ENCODE data around the gene CAMK1D.
"Not testable (repeated sequence)": the region's sequence is repeated elsewhere in the genome, so short reads cannot be mapped to it uniquely, and the experiment has no call there.

The CAMK1D gene

GRCh38 chr10:12852687-12853086 is 503.3 kb downstream of the CAMK1D start:
- Histone ChIP-seq H3K4me1 (peaks cover 39% of the 10 kb centered on the region), H3K9me3 (peaks cover 5% of the 10 kb centered on the region; the same call in 1 of the 2 replicates), H3K9ac (no peak overlapping the region), H3K27ac (no peak overlapping the region), H3K4me3 (no peak overlapping the region), H4K20me1 (no peaks in the 10 kb centered on the region), H3K36me3 (no peaks in the 10 kb centered on the region), H3K27me3 (no peaks in the 10 kb centered on the region), H3K4me2 (peak overlapping the region; percentile 50)
- no peak for TF ChIP-seq Cebpa-rat (IDR thresholded peaks at IDR 0.05)

DNA sequence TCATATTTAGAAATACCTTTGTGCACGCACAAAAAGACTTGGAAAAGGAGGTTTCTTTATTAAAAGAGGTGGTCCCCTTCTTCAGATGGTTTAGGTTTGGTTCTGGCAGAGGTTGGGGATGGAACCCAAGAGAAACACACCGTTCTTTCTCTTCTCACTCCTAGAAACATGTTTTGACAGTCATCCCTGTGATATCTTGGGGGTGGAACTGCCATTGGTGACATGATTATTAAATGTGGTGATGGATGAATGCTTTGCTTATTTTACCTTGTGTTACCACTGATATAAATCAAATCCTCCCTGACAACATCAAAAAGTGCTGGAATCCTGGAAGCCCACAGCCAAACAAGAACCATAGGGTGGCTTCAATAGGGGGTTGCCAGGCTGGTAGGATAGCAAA is 505.6 kb downstream of the CAMK1D start:
- Histone ChIP-seq H3K36me3 (no peaks in the 10 kb centered on the region), H3K27me3 (no peaks in the 10 kb centered on the region), H3K9ac (no peak overlapping the region), H3K4me3 (no peak overlapping the region), H3K9me3 (peaks cover 5% of the 10 kb centered on the region; the same call in 1 of the 2 replicates), H3K27ac (no peak overlapping the region), H3K4me1 (peaks cover 17% of the 10 kb centered on the region), H4K20me1 (no peaks in the 10 kb centered on the region), H3K4me2 (no peak overlapping the region)
- TF ChIP-seq Cebpa-rat (IDR thresholded peaks at IDR 0.05), result no peak

DNA sequence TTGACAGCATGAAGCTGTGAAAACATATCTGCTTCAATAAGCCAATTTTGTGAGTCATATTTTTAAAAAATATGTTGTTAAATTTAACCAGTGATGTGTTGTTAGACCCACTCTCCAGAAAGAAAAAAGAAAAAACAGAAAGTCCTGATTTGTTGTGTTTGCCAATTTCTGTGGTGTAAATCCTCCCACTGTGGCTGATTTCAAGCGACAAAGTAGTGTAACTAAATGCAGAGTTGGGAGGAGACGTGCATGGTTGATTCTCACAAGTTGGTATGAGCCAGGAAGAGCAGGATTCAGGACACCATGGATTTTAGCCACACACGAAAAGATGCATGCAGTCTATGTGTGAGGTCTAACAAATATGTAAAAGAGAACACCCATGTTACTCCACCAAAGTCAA is 513.1 kb downstream of the CAMK1D start:
- Histone ChIP-seq H3K9me3 (no peaks in the 10 kb centered on the region), H4K20me1 (no peaks in the 10 kb centered on the region), H3K9ac (no peak overlapping the region), H3K4me3 (no peak overlapping the region), H3K4me2 (peak overlapping the region; percentile 45; the same call in 1 of the 2 replicates), H3K36me3 (no peaks in the 10 kb centered on the region), H3K27me3 (no peaks in the 10 kb centered on the region), H3K4me1 (peaks cover 21% of the 10 kb centered on the region), H3K27ac (no peak overlapping the region)
- no peak for TF ChIP-seq Cebpa-rat (IDR thresholded peaks at IDR 0.05)

DNA sequence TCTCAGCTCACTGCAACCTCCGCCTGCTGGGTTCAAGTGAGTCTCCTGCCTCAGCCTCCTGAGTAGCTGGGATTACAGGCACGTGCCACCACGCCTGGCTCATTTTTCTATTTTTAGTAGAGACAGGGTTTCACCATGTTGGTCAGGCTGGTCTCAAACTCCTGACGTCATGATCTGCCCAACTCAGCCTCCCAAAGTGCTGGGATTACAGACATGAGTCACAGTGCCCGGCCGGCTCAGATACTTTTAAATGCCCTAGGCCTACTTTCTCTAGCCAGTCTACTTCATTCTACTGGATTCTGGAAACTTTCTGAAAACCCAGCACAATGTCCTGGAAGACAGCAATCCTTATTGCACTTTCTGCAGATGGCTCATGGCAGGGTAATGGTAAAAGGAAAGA is 516.2 kb downstream of the CAMK1D start:
- H4K20me1 ChIP-seq, H3K9me3 ChIP-seq, H3K27me3 ChIP-seq, H3K27ac ChIP-seq, H3K9ac ChIP-seq, H3K4me3 ChIP-seq, H3K36me3 ChIP-seq: not testable (repeated sequence)
- Histone ChIP-seq H3K4me2 (peak overlapping the region; percentile 29), H3K4me1 (peaks cover 26% of the 10 kb centered on the region)

- Histone ChIP-seq H3K4me1 (peaks cover 15% of the 10 kb centered on the region), H3K4me3 (no peak overlapping the region), H3K27me3 (no peaks in the 10 kb centered on the region), H3K36me3 (no peaks in the 10 kb centered on the region), H3K4me2 (no peak overlapping the region), H3K9me3 (no peaks in the 10 kb centered on the region), H3K9ac (no peak overlapping the region), H4K20me1 (no peaks in the 10 kb centered on the region), H3K27ac (no peak overlapping the region)
- no peak for TF ChIP-seq Cebpa-rat (IDR thresholded peaks at IDR 0.05)
Measured at GRCh38 chr10:12868229-12868628, 518.9 kb downstream of the CAMK1D start.

GRCh38 chr10:12869427-12869826 is 520.1 kb downstream of the CAMK1D start:
- TF ChIP-seq Cebpa-rat (IDR thresholded peaks at IDR 0.05), result no peak
- no peak overlapping the region for H3K4me3 ChIP-seq
- H3K4me1 ChIP-seq, result peaks cover 15% of the 10 kb centered on the region

GRCh38 chr10:12872577-12872976 is 523.2 kb downstream of the CAMK1D start:
- Histone ChIP-seq H3K4me2 (no peak overlapping the region), H3K36me3 (no peaks in the 10 kb centered on the region), H4K20me1 (no peaks in the 10 kb centered on the region), H3K9me3 (no peaks in the 10 kb centered on the region), H3K9ac (no peak overlapping the region), H3K27ac (no peak overlapping the region), H3K4me3 (no peak overlapping the region), H3K4me1 (peaks cover 6% of the 10 kb centered on the region; the same call in 1 of the 2 replicates), H3K27me3 (no peaks in the 10 kb centered on the region)
- TF ChIP-seq Cebpa-rat (IDR thresholded peaks at IDR 0.05), result no peak

More at GRCh38 chr10:12869427-12869826, 520.1 kb downstream of the CAMK1D start:
- H3K36me3 ChIP-seq, result no peaks in the 10 kb centered on the region
- H3K27ac ChIP-seq, result no peak overlapping the region
- H3K9ac ChIP-seq, result no peak overlapping the region
- no peaks in the 10 kb centered on the region for H3K27me3 ChIP-seq
- no peaks in the 10 kb centered on the region for H4K20me1 ChIP-seq
- H3K4me2 ChIP-seq, result no peak overlapping the region
- H3K9me3 ChIP-seq, result no peaks in the 10 kb centered on the region

- Histone ChIP-seq H3K36me3 (no peaks in the 10 kb centered on the region), H4K20me1 (no peaks in the 10 kb centered on the region), H3K27ac (no peak overlapping the region), H3K4me2 (no peak overlapping the region), H3K9me3 (no peaks in the 10 kb centered on the region), H3K27me3 (no peaks in the 10 kb centered on the region), H3K4me1 (peaks cover 5% of the 10 kb centered on the region; the same call in 1 of the 2 replicates), H3K9ac (no peak overlapping the region), H3K4me3 (no peak overlapping the region)
- no peak for TF ChIP-seq Cebpa-rat (IDR thresholded peaks at IDR 0.05)
Measured at GRCh38 chr10:12873172-12873571, 523.8 kb downstream of the CAMK1D start.

DNA sequence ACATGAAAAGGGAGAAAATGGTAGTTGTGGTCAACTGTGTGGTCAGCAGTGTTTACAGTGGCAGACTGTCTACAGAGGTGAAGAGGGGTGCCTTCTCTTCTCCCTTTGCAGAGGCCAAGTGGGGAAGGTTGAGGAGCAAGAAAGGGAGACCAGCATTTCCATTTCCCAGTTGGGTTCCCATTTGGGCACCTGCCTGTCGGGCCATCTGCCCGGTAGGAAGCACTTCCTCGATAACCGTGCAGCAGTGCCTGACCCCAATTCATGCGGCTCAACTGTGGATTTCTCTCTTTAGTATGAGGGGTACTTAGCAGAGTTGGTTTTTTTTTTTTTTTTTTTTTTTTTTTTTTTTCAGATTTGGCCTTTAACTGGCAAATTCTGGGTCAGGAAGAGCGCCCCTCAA is 525.2 kb downstream of the CAMK1D start:
- no peak overlapping the region for H3K4me2 ChIP-seq
- H4K20me1 ChIP-seq, result no peaks in the 10 kb centered on the region
- no peak for TF ChIP-seq Cebpa-rat (IDR thresholded peaks at IDR 0.05)
- H3K27ac ChIP-seq, result no peak overlapping the region
- no peaks in the 10 kb centered on the region; the same call in 1 of the 2 replicates for H3K9me3 ChIP-seq
- H3K36me3 ChIP-seq, result no peaks in the 10 kb centered on the region
- H3K4me3 ChIP-seq, result no peak overlapping the region
- 0 out of 2 replicates have a peak, but pooled peaks cover 6% of the 10 kb centered on the region for H3K4me1 ChIP-seq
- H3K9ac ChIP-seq, result no peak overlapping the region
- no peaks in the 10 kb centered on the region for H3K27me3 ChIP-seq

DNA sequence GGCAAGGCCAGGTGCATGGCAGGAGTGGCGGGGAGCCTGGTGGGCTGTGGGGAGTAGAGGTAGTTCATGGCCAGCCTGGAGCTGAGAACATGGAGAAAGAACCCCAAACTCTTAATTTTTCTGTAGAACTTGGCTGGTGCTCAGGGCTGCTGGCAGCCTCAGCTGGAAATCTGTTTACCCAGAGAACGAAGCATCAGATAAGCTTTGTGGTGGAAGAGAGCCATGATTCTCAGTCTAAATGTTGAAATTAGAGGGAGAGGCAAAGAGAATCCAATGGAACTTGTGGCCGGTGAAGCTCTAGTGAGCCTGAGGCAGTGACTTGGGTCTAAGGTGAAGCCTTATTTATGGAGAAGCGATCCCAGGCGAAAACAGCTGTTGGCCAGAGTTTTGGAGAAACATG is 525.8 kb downstream of the CAMK1D start:
- Histone ChIP-seq H3K9me3 (no peaks in the 10 kb centered on the region; the same call in 1 of the 2 replicates), H3K4me1 (0 out of 2 replicates have a peak, but pooled peaks cover 6% of the 10 kb centered on the region), H3K9ac (no peak overlapping the region), H3K4me2 (no peak overlapping the region), H3K4me3 (no peak overlapping the region), H3K27me3 (no peaks in the 10 kb centered on the region), H4K20me1 (no peaks in the 10 kb centered on the region), H3K36me3 (no peaks in the 10 kb centered on the region), H3K27ac (no peak overlapping the region)
- TF ChIP-seq Cebpa-rat (IDR thresholded peaks at IDR 0.05), result no peak

GRCh38 chr10:12876266-12876665 is 526.9 kb downstream of the CAMK1D start:
- Histone ChIP-seq H3K4me2 (no peak overlapping the region), H4K20me1 (no peaks in the 10 kb centered on the region), H3K9ac (no peak overlapping the region), H3K36me3 (no peaks in the 10 kb centered on the region), H3K4me1 (0 out of 2 replicates have a peak, but pooled peaks cover 6% of the 10 kb centered on the region), H3K4me3 (no peak overlapping the region), H3K27me3 (no peaks in the 10 kb centered on the region), H3K9me3 (no peaks in the 10 kb centered on the region; the same call in 1 of the 2 replicates), H3K27ac (no peak overlapping the region)
- TF ChIP-seq Cebpa-rat (IDR thresholded peaks at IDR 0.05), result no peak
